ENCODE results near the gene ZNF790. TPM values are rescaled to one million over a fixed set of nuclear protein-coding genes. Genes with fewer than 3 reads are reported as not detected.
A peak's percentile ranks its signal among the peaks of the same experiment; 100 is the strongest.

Gene ZNF790
- total and polyA plus RNA-seq, 7 donors = 1.8 to 13.3 (median 8.6) TPM

DNA sequence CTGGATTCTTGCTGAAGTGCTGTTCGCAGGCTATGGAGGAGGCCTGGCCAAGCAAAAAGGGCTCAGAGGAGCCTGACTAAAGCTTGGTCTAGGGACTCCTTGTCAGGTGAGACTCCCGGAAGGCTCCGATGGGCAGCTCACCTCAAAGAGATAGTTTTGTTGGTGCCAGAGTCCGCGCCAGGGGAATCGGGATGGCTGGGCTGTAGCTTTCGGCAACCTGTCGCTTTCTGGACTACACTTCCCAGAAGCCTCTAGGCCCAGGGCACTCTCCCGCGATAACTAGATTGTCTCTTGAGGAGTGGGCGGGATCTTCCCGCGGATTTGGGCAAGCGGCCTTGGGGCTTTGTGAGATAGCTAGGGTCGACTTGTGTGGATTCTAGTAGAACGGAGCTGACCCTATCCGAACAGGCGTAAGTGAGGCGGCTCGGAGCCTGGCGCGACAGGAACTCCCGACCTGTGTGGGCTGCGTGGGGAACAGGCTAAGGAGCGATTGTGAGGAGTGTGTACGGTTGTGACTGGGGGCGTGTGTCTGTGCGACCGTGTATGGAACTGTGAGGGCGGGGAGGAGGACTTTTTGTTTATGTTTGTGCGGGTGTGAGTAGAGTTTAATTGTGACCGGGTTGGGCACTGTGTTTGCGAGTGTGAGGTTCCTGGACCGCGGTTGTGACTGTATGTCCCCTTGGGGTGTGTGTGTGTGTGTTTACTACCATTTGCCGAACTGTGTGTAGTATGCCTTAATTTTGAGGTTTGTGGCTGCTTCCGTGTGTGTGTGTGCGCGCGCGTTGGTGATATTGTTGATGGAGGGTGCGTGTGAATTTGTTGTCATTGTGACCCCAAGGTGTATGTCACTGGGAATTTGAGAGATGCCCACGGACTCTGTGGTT is 12.6 kb upstream of the ZNF790 start, which contains the start of gene ZNF345:
ZNF345 (plus strand) TSS at position 318 of the 884 bp plus-strand sequence. CDS start 25,955 bp downstream, outside the sequence.
- intact Hi-C loops (cut with DNase I) = loop anchor here (1.0 to 2.0 kb wide), 3 partner anchors 12 to 78 kb away; partner anchors contain the start of genes ZNF568, ZNF790, ZNF829 and ZNF850

DNA sequence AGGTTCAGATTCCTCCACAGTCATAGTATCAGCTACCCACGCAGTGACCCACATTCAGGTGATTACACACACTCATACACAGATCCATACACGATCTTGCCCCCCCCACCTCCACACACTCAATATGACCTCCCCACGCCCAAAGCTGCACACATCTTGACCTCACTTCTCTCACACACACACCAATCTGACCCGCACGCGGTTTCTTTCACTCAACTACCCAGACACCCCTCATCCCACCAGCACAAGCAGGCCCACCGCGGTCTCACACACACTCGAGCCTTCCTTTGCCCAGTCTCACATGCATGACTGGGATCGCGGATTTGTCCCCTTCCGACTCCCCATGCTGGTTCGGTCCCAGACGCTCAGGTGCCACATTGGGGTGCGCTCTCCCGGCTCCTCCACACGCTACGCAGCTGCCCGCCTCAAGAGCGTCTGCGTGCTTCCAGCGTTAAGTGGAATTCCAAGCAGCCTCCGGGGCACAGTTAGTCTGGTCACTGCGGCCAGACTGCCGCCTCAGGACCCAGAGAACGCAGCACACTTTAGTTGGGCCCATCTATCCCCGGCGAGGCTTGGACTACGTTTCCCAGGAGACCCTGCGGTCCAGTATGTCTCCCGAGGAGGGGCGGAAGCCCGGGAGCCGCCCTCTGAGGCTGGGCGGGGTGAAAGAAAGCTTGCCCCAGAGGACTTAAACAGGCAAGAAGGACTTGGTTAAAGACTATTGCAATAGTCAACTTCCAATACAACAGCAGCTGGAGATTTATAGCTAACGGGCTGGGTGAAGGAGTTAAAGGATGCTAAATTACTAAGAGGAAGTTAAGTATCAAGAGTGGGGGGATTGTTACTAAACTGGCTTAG is 11.7 kb upstream of the ZNF790 start:
- peaks cover 0 to 21% (median 5%) of the 10 kb centered on the region in 4 donors for H3K36me3 ChIP-seq
- intact Hi-C loops (cut with DNase I) = loop anchor here (1.0 to 2.0 kb wide), 4 partner anchors 12 to 163 kb away; partner anchors contain the start of genes ZNF567, ZNF568, ZNF790 and ZNF829
- peak; percentile 95 for DNase-seq
- peak overlapping the region; percentile 88 to 92 (median 90) for H3K27ac ChIP-seq
- peaks cover 0 to 22% (median 17%) of the 10 kb centered on the region in 4 donors for H3K4me1 ChIP-seq
- no peak for TF ChIP-seq EP300 (IDR thresholded peaks at IDR 0.05)
- TF ChIP-seq, protein P1, sequence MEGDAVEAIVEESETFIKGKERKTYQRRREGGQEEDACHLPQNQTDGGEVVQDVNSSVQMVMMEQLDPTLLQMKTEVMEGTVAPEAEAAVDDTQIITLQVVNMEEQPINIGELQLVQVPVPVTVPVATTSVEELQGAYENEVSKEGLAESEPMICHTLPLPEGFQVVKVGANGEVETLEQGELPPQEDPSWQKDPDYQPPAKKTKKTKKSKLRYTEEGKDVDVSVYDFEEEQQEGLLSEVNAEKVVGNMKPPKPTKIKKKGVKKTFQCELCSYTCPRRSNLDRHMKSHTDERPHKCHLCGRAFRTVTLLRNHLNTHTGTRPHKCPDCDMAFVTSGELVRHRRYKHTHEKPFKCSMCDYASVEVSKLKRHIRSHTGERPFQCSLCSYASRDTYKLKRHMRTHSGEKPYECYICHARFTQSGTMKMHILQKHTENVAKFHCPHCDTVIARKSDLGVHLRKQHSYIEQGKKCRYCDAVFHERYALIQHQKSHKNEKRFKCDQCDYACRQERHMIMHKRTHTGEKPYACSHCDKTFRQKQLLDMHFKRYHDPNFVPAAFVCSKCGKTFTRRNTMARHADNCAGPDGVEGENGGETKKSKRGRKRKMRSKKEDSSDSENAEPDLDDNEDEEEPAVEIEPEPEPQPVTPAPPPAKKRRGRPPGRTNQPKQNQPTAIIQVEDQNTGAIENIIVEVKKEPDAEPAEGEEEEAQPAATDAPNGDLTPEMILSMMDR (IDR thresholded peaks at IDR 0.05) = no peak
- TF ChIP-seq POLR2AphosphoS5 (IDR thresholded peaks at IDR 0.05) = peak; percentile 58 to 75 (median 66)
- TF ChIP-seq POLR2A (IDR thresholded peaks at IDR 0.05) = peak; percentile 9 to 31
- H3K27me3 ChIP-seq = no peaks in the 10 kb centered on the region
- peak overlapping the region; percentile 58 to 77 (median 70) for H3K4me3 ChIP-seq
- peaks cover 0 to 3% (median 0%) of the 10 kb centered on the region in 4 donors for H3K9me3 ChIP-seq
- 0 to 1% methylated on average over 36 of the region's 36 CpGs for WGBS, 2 donors

More for the DNA sequence above, 12.6 kb upstream of the ZNF790 start, which contains the start of gene ZNF345:
- Histone ChIP-seq H3K4me3 (peak within 1 kb of the TSS; percentile 58 to 77 (median 70)), H3K27me3 (no peaks in the 10 kb centered on the region), H3K36me3 (peaks cover 0 to 25% (median 10%) of the 10 kb centered on the region in 4 donors), H3K4me1 (peaks cover 0 to 22% (median 17%) of the 10 kb centered on the region in 4 donors), H3K27ac (peak within 1 kb of the TSS; percentile 88 to 92 (median 90)), H3K9me3 (peaks cover 0 to 4% (median 2%) of the 10 kb centered on the region in 4 donors)
- peak; percentile 95 for DNase-seq
- TF ChIP-seq, protein P1 (IDR thresholded peaks at IDR 0.05) = no peak
- peak in 1 of 2 donors; percentile 37 for TF ChIP-seq POLR2A (IDR thresholded peaks at IDR 0.05)
- TF ChIP-seq EP300 (IDR thresholded peaks at IDR 0.05) = no peak
- peak; percentile 21 to 72 (median 64) for TF ChIP-seq POLR2AphosphoS5 (IDR thresholded peaks at IDR 0.05)
- 0 to 1% methylated on average over 43 of the region's 43 CpGs for WGBS, 2 donors

DNA sequence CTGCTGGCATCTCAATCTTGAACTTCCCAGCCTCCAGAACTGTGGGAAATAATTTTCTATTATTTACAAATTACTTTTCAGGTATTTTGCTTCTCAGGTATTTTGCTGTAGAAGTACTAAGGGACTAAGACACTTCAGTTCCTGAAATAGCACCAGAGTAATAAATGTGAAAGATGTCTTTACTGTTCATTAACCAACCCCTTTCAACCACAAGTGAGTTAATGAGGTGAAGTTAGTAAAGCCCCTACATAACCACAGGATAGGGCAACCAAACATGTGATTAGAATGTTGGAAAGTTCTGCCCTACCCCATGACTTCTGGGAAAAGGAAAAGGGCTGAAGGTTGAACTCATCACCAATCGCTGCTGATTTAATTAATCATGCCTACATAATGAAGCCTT is 9.8 kb upstream of the ZNF790 start:
- Histone ChIP-seq H3K27me3 (no peaks in the 10 kb centered on the region), H3K27ac (no peak overlapping the region), H3K4me1 (peaks cover 0 to 22% (median 17%) of the 10 kb centered on the region in 4 donors), H3K9me3 (peaks cover 0 to 2% (median 0%) of the 10 kb centered on the region in 4 donors), H3K36me3 (peaks cover 0 to 15% (median 0%) of the 10 kb centered on the region in 4 donors), H3K4me3 (no peak overlapping the region)
- WGBS, 2 donors = 84 to 92% methylated on average over 1 of the region's 1 CpG
- intact Hi-C loops (cut with DNase I) = no loop called here
- DNase-seq = no peak
- TF ChIP-seq POLR2AphosphoS5 (IDR thresholded peaks at IDR 0.05) (no peak), POLR2A (IDR thresholded peaks at IDR 0.05) (no peak), EP300 (IDR thresholded peaks at IDR 0.05) (no peak)
- TF ChIP-seq, protein P1 (IDR thresholded peaks at IDR 0.05) = no peak

DNA sequence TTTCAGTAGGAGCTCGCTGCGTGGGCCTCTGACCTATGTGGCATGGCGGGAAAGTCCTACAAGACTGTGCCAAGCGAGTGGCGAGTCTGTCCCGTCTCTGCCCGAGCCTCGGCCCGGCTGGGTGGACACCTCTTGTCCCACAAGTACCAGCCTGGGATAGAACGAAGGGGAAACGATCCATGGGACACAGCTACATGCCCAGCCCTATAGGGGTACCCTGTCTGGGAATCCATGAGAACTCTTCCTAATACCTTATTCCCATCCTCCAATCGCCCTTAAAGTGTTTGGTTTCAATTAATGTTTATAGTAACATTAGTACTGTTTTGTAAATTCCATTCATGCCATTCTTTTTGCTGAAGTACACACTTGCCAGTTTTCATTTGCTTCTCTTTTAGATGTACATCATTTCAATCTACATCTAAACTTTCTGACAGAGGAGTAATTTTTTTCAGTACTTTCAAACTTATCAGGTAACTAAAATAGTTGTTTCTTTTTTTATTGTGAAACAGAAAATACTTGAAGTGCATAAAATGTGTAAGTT is 667 bp upstream of the ZNF790 start:
- peak overlapping the region; percentile 82 to 90 (median 88) for H3K27ac ChIP-seq
- WGBS, 2 donors = 25 to 27% methylated on average over 12 of the region's 12 CpGs
- peaks cover 4 to 10% (median 7%) of the 10 kb centered on the region in 4 donors for H3K9me3 ChIP-seq
- intact Hi-C loops (cut with DNase I) = loop anchor here (1.0 to 10.0 kb wide), 5 partner anchors 11 to 238 kb away; partner anchors contain the start of genes ZNF345, ZNF420, ZNF461 and ZNF850
- TF ChIP-seq EP300 (IDR thresholded peaks at IDR 0.05) (no peak), POLR2A (IDR thresholded peaks at IDR 0.05) (no peak), POLR2AphosphoS5 (IDR thresholded peaks at IDR 0.05) (no peak)
- TF ChIP-seq, protein P1 (IDR thresholded peaks at IDR 0.05) = no peak
- no peak for DNase-seq
- H3K4me3 ChIP-seq = peak overlapping the region; percentile 58 to 82 (median 71)
- H3K27me3 ChIP-seq = no peaks in the 10 kb centered on the region
- H3K4me1 ChIP-seq = peaks cover 0 to 20% (median 14%) of the 10 kb centered on the region in 4 donors
- peaks cover 0 to 18% (median 3%) of the 10 kb centered on the region in 4 donors for H3K36me3 ChIP-seq
